ENCODE data around the gene LIMK2. TPM values are rescaled to one million over a fixed set of nuclear protein-coding genes. Genes with fewer than 3 reads are reported as not detected.
A peak's percentile ranks its signal among the peaks of the same experiment; 100 is the strongest.

Gene LIMK2
- total and polyA plus RNA-seq, 10 of the 15 experiments (the other 5 are each of a cell fraction or from before 2014, with no cell fraction given) = 2.9 to 40.4 (median 26.7) TPM

GRCh38 chr22:31286360-31287255 lies 74.5 kb downstream of the LIMK2 start:
- TF ChIP-seq ZBED1 (IDR thresholded peaks at IDR 0.05; ENCODE audit: borderline replicate concordance) = 0 out of 2 replicates have a peak, but pooled peaks have one; percentile 22
- peak; percentile 67 for TF ChIP-seq RUNX3 (IDR thresholded peaks at IDR 0.05; ENCODE audit: low read length)
- no peak for TF ChIP-seq RELB (IDR thresholded peaks at IDR 0.05; ENCODE audit: low read depth)
- WGBS (ENCODE audit: insufficient coverage, insufficient replicate concordance, low lambda C conversion rate, missing lambda C conversion rate) = 36% methylated on average over 8 of the region's 8 CpGs
- peak overlapping the region; percentile 2 for H3K27ac ChIP-seq (ENCODE audit: control insufficient read depth, insufficient read depth)
- ATAC-seq = no peak
- no peaks in the 10 kb centered on the region for H3K27me3 ChIP-seq (replicated peaks in 1 of 2; ENCODE audit: control insufficient read depth in 2 of 2, insufficient read depth in 2 of 2, low read length in 1 of 2)
- H4K20me1 ChIP-seq (ENCODE audit: control insufficient read depth, insufficient read depth) = no peaks in the 10 kb centered on the region
- FAIRE-seq = no peak
- no peaks in the 10 kb centered on the region for H3K9me3 ChIP-seq (replicated peaks; ENCODE audit: control insufficient read depth, insufficient read depth, low read length)
- ChIA-PET SMC1A (ENCODE audit: uncharacterized antibody, unreplicated experiment) (interaction anchor here (0.9 to 1.0 kb wide), 2 partner anchors 11 to 16 kb away, joined by 4 to 5 read pairs; no protein-coding TSS in a partner anchor), RAD21 (ENCODE audit: unreplicated experiment) (interaction anchor here (1.7 kb wide), 1 partner anchor 11 kb away, joined by 4 read pairs; no protein-coding TSS in a partner anchor), CTCF (interaction anchor here (1.5 to 3.1 kb wide), 3 partner anchors 13 to 56 kb away, joined by 3 to 19 read pairs (median 16); no protein-coding TSS in a partner anchor), POLR2A (interaction anchor here (0.6 kb wide), 1 partner anchor 32 kb away, joined by 5 read pairs; no protein-coding TSS in a partner anchor)
- no peaks in the 10 kb centered on the region; a peak in 1 of 4 replicates for H3K36me3 ChIP-seq (ENCODE audit: control insufficient read depth in 2 of 2, insufficient read depth in 2 of 2, low read length in 1 of 2)
- H3K79me2 ChIP-seq (ENCODE audit: control insufficient read depth, insufficient read depth, low read length) = no peaks in the 10 kb centered on the region
- H3K9ac ChIP-seq (ENCODE audit: control insufficient read depth, insufficient read depth, low read length) = no peak overlapping the region
- no peak overlapping the region for H3K4me2 ChIP-seq (ENCODE audit: control insufficient read depth, insufficient read depth)
- DNase-seq (ENCODE audit: low read depth, low spot score) = no peak
- H3K4me1 ChIP-seq (ENCODE audit: control insufficient read depth, insufficient read depth, low read length) = peaks cover 28% of the 10 kb centered on the region
- no TSS peak for BruUV-seq (replicated peaks)
- H3K4me3 ChIP-seq = no peak overlapping the region; the same call in 1 of the 2 replicates
- intact Hi-C loops (cut with micrococcal nuclease; ENCODE audit: unreplicated experiment) (no loop called here), in situ Hi-C loops (cut with MboI) (no loop called here)
- no peak overlapping the region for H2AFZ ChIP-seq (ENCODE audit: control insufficient read depth, low read depth, low read length)

Data from GM12878 (cell line).